NCI-H226 (cell line): ENCODE measurements around the gene B4GALNT4.

Experiments used
- DNase-seq: peaks from one replicate; pipeline ENCODE4 v3.0.0-alpha.2; 2015

B4GALNT4 gene

DNA sequence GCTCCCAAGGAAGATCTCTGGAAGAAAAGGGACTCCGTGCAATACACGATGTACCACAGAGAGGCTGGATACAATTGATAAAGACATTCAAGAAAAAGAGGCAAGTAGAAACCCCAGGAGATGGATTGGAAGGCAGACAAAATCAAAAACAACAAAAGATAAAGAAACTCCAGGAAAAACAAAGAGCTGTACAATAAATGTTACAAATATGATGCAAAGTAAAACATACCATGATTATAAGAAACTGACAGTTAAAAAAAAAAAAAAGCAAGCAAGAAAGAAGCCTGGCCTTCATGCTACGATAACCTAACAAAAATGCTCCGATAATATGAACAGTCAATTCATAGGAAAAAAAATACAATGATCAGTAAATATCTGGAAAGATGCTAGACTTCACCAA lies 56.0 kb downstream of the B4GALNT4 start:
- DNase-seq: no peak

DNA sequence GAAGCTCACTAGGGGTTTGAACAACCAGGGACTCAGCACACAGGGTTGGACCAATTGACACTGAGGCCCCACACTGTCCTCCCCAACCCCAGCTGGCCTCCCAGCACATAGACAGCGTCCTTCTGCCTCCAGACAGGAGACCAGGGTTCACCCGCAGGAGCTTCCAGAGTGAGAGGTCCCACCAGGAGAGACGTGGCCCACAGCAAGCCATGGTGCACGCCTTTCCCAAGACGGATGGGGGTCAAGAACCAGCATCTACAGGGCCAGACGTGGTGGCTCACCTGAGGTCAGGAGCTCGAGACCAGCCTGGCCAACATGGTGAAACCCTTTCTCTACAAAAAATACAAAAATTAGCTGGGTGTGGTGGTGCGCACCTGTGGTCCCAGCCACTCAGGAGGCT lies 57.6 kb downstream of the B4GALNT4 start:
- DNase-seq: no peak

DNA sequence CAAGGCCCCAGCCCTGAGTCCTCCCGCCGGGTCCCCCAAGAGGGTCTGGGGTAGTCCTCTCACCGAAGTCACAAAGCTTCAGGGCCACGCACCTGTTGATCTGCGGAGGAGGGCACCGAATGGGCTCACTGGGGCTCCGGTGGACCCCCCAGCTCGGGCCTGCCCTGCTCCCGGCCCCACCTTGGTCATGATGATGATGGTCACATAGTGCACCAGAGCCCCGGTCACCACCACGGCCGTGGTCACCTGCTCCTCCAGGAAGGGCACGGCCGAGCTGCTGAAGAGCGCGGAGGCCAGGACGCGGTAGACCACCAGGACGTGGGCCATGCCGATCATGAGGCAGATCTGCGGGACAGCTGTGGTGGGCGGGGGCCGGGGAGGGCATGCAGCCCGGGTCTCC lies 59.0 kb downstream of the B4GALNT4 start:
- no peak for DNase-seq

DNA sequence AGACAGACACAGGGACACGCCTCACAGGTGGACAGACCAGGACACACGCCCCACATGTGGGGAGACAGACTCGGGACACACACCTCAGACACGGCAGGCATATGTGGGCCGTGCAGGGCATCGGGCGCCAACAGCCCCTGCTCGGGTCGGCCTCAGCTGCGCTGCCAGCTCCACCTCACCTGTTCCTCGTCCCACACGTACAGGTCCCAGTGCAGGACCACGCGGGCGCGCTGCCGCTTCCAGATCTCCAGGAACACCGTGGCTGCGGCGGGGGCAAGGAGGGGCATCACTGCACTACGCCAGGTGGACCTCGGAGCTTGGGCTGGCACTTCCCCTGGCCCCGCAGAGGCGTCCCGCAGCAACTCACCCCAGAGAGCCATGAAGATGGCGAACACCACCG lies 60.1 kb downstream of the B4GALNT4 start:
- no peak for DNase-seq

DNA sequence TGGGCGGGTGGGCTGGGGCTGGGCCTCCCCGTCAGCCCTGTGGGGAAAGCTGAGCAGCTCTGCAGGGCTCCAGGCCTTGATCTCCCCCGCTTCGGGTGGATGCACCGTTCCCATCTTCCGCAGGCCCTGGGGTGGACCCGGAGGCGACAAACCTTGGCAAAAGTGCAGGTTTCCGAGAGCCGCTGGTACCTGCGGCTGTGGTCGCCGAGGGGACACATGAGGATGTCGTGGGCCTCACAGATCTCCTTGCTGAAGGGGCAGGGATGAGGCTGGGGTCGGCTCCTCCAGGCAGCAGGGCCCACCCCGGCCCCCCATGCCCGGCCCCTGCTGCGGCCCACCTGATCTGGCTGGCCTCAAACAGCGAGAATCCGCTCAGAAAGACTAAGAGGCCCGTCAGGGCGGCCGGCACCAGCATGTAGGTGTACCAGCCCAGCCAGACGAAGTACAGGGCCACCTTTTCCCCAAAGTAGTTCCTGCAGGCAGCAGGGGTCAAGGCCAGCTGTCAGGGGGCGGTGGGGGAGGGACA lies 60.7 kb downstream of the B4GALNT4 start:
- no peak for DNase-seq
